HL-60 (cell line): ENCODE results near the gene PTPRK.
"Not testable (repeated sequence)": the region's sequence is repeated elsewhere in the genome, so short reads cannot be mapped to it uniquely, and the experiment has no call there.

Experiments used
- DNase-seq, 2 experiments: peaks; one replicate each; pipeline ENCODE4 v3.0.0-alpha.2; 2010 to 2020; ENCODE audit warnings: low read depth in 1 of 2, low spot score in 1 of 2
- H3K27ac ChIP-seq: fragments of 250-450 bp; sonication (Bioruptor Pico); replicated peaks from 2 replicates; pipeline ENCODE4 v1.5.1; 2020; ENCODE audit warnings: mild to moderate bottlenecking, moderate library complexity
- H3K27me3 ChIP-seq: fragments of 250-450 bp; sonication (Bioruptor Pico); 2 replicates; pipeline ENCODE4 v1.5.1; 2021; ENCODE audit warnings: mild to moderate bottlenecking, moderate library complexity; ENCODE audit not compliant: insufficient read depth, poor library complexity, severe bottlenecking
- H3K4me3 ChIP-seq: replicated peaks from 2 replicates; pipeline ENCODE4 v1.5.1; 2011; ENCODE audit warnings: mild to moderate bottlenecking, control low read depth, low read length; ENCODE audit not compliant: insufficient read depth
- GABPA ChIP-seq: IDR thresholded peaks from 2 replicates; pipeline ENCODE4 v1.6.1; 2012; ENCODE audit warnings: low read depth
- POLR2AphosphoS5 ChIP-seq: IDR thresholded peaks from 2 replicates; pipeline ENCODE4 v1.6.1; 2012; ENCODE audit warnings: low read depth
- SPI1 ChIP-seq: IDR thresholded peaks from 2 replicates; pipeline ENCODE4 v1.6.1; 2012; ENCODE audit warnings: low read depth, mild to moderate bottlenecking, borderline replicate concordance
- TF ChIP-seq, protein P1 (sequence below): IDR thresholded peaks from 2 replicates; pipeline ENCODE4 v1.6.1; 2012; ENCODE audit warnings: low read depth; ENCODE audit not compliant: insufficient replicate concordance
- TF ChIP-seq, protein P2 (sequence below): IDR thresholded peaks from one replicate; pipeline ENCODE4 v1.5.1; 2011; ENCODE audit warnings: low read length, control low read depth, inconsistent platforms; ENCODE audit not compliant: insufficient read depth

The PTPRK gene

DNA sequence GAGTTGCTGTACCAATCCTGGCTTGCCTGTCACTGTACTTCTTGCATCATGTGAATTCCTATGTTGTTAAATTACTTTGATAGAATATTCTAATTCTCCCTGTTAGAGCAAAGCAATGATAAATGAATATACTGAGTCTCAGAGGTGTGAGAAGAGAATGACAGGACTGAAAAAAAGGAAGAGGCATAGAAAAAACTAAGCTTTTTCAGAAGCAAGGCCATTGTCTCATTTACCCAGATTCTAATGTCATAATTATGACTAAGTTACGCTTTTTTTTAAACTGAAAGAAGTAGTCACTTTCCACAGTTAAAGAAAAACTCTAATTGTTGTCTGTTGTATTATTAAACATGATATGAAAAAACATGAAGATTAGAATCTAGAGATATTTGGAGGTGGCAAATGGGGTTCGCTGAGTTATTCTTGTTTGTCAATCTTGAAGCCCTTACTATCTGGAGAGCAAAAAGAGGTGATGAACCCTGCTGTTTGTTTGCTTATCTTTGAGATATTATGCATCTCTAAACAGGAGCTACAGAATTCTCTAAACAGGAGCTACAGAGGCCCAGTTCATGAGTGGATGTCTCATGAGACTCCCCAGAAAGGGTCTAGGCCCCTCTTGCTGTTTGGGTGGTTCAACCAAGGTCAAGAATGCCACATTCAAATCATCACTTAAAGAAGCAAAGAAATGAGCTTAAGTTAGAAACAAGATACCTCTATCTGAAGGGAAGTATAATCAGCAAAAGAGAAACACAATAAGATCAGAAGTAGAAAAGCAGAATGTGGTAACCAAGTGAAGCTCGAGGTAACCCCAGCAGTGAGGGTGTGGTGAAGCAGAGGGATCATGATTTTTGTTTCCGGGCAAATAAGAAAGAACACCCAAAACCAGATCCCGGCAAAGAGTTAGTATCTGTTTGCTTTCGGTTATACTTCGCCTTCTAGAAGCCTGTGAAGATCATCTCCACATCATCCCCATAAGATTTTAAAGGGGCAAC is 586.3 kb downstream of the PTPRK start:
- no peak overlapping the region for H3K4me3 ChIP-seq
- H3K27me3 ChIP-seq = no peaks in the 10 kb centered on the region
- TF ChIP-seq GABPA (no peak), SPI1 (no peak), POLR2AphosphoS5 (no peak)
- TF ChIP-seq, protein P1, sequence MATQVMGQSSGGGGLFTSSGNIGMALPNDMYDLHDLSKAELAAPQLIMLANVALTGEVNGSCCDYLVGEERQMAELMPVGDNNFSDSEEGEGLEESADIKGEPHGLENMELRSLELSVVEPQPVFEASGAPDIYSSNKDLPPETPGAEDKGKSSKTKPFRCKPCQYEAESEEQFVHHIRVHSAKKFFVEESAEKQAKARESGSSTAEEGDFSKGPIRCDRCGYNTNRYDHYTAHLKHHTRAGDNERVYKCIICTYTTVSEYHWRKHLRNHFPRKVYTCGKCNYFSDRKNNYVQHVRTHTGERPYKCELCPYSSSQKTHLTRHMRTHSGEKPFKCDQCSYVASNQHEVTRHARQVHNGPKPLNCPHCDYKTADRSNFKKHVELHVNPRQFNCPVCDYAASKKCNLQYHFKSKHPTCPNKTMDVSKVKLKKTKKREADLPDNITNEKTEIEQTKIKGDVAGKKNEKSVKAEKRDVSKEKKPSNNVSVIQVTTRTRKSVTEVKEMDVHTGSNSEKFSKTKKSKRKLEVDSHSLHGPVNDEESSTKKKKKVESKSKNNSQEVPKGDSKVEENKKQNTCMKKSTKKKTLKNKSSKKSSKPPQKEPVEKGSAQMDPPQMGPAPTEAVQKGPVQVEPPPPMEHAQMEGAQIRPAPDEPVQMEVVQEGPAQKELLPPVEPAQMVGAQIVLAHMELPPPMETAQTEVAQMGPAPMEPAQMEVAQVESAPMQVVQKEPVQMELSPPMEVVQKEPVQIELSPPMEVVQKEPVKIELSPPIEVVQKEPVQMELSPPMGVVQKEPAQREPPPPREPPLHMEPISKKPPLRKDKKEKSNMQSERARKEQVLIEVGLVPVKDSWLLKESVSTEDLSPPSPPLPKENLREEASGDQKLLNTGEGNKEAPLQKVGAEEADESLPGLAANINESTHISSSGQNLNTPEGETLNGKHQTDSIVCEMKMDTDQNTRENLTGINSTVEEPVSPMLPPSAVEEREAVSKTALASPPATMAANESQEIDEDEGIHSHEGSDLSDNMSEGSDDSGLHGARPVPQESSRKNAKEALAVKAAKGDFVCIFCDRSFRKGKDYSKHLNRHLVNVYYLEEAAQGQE = no peak
- TF ChIP-seq, protein P2, sequence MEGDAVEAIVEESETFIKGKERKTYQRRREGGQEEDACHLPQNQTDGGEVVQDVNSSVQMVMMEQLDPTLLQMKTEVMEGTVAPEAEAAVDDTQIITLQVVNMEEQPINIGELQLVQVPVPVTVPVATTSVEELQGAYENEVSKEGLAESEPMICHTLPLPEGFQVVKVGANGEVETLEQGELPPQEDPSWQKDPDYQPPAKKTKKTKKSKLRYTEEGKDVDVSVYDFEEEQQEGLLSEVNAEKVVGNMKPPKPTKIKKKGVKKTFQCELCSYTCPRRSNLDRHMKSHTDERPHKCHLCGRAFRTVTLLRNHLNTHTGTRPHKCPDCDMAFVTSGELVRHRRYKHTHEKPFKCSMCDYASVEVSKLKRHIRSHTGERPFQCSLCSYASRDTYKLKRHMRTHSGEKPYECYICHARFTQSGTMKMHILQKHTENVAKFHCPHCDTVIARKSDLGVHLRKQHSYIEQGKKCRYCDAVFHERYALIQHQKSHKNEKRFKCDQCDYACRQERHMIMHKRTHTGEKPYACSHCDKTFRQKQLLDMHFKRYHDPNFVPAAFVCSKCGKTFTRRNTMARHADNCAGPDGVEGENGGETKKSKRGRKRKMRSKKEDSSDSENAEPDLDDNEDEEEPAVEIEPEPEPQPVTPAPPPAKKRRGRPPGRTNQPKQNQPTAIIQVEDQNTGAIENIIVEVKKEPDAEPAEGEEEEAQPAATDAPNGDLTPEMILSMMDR = no peak
- no peak overlapping the region for H3K27ac ChIP-seq
- no peak for DNase-seq

DNA sequence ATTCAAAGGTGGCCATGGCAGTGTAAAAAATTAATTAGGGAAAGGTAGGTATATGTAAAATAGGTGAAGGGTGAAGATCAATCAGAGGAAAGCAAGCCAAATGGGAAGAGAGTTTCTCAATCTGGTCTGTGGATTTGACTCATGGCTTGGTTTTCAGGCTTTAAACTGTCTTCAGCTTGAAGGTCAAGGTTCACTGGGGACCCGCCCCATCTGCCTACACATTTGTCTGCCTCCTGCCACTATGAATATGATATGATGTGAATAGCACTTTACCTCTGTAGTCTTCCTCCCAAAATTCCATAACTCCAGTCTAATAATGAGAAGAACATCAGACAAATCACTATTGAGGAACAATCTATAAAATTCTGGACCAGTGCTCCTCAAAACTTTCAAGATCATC is 587.3 kb downstream of the PTPRK start:
- no peak overlapping the region for H3K27ac ChIP-seq
- H3K4me3 ChIP-seq = no peak overlapping the region
- no peak for DNase-seq
- H3K27me3 ChIP-seq = no peaks in the 10 kb centered on the region
- TF ChIP-seq GABPA = no peak
- no peak for TF ChIP-seq SPI1
- no peak for TF ChIP-seq POLR2AphosphoS5
- TF ChIP-seq, protein P1 = no peak
- TF ChIP-seq, protein P2 = no peak

DNA sequence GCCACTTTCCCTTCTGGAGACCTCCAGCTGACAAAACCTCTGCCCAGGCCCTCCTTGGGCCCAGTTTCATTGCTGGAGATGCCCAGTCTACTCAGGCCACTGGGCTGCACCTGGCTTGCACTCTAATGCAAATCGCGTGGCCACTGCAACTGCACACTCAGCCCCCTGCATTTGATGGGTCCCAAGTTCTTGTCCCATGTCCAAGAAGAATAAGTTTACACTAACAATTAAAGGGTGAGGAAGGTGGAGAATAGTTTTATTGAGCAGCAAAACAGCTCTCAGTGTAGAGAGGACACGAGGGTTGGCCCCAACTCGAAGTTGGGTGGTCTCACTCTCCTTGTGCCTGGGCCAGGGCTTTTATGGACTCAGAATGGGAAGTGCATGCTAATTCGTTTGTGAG is 587.7 kb downstream of the PTPRK start:
- DNase-seq = no peak
- TF ChIP-seq POLR2AphosphoS5 (no peak), SPI1 (no peak), GABPA (no peak)
- TF ChIP-seq, protein P2 = no peak
- TF ChIP-seq, protein P1 = no peak
- no peaks in the 10 kb centered on the region for H3K27me3 ChIP-seq
- no peak overlapping the region for H3K4me3 ChIP-seq
- H3K27ac ChIP-seq = no peak overlapping the region

DNA sequence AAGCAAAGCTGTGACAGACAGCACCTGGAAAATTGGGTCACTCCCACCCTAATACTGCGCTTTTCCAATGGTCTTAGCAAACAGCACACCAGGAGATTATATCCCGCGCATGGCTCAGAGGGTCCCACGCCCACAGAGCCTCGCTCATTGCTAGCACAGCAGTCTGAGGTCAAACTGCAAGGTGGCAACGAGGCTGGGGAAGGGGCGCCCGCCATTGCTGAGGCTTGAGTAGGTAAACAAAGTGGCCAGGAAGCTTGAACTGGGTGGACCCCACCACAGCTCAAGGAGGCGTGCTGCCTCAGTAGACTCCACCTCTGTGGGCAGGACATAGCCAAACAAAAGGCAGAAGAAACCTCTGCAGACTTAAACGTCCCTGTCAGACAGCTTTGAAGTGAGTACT is 594.0 kb downstream of the PTPRK start:
- not testable (repeated sequence) for H3K27me3 ChIP-seq, H3K4me3 ChIP-seq, DNase-seq, H3K27ac ChIP-seq
